Lower lobe of right lung (tissue), 2 donors: ENCODE data around the gene NPAS1. TPM values are rescaled to one million over a fixed set of nuclear protein-coding genes. Genes with fewer than 3 reads are reported as not detected.

ENCODE experiments used
- ATAC-seq, 2 donors: fragments of 200-7000 bp; cut with Tn5 transposase; one replicate each; pipeline ENCODE4 v1.9.1; 2020 to 2022; ENCODE audit warnings: mild to moderate bottlenecking in 2 of 2, moderate library complexity in 2 of 2
- DNase-seq: peaks from one replicate; pipeline ENCODE4 v3.0.0-alpha.2; 2020
- H3K27ac ChIP-seq: fragments of 200-600 bp; one replicate; pipeline ENCODE4 v1.8.0; 2022
- H3K27me3 ChIP-seq: fragments of 200-600 bp; one replicate; pipeline ENCODE4 v1.8.0; 2022; ENCODE audit warnings: low read depth
- H3K36me3 ChIP-seq: fragments of 200-600 bp; one replicate; pipeline ENCODE4 v1.8.0; 2022; ENCODE audit warnings: mild to moderate bottlenecking
- H3K4me1 ChIP-seq: fragments of 200-600 bp; one replicate; pipeline ENCODE4 v1.8.0; 2022
- H3K4me3 ChIP-seq: fragments of 200-600 bp; one replicate; pipeline ENCODE4 v1.8.0; 2022; ENCODE audit warnings: mild to moderate bottlenecking
- H3K9me3 ChIP-seq: fragments of 200-600 bp; one replicate; pipeline ENCODE4 v1.8.0; 2022
- CTCF ChIP-seq: fragments of 200-600 bp; IDR thresholded peaks from one replicate; pipeline ENCODE4 v1.8.0; 2022; ENCODE audit warnings: antibody characterized with exemption, mild to moderate bottlenecking
- intact Hi-C: fragments of 100-400 bp; cut with DNase I; formaldehyde crosslinking; loops from one replicate; pipeline ENCODE4 v1.11.0; 2022
- total RNA-seq: library from RNA; stranded (reverse); fragmentation: NEBNext Ultra II Directional; extraction: Animal tissue kit (Norgen Biotek cat#: 25700); gene quantifications from one replicate; pipeline ENCODE4 v1.2.1, GENCODE V29; 2021
- donor health status: DM: no; HTN: yes; CAD: no; lungs with severe emphysema.

Gene NPAS1
- total RNA-seq, 1 donor from 2014 or later = 1.8 TPM

GRCh38 chr19:46999377-46999776 lies 20.3 kb upstream of the NPAS1 start:
- no peak for TF ChIP-seq CTCF
- H3K4me1 ChIP-seq = peaks cover 6% of the 10 kb centered on the region
- no peaks in the 10 kb centered on the region for H3K27me3 ChIP-seq
- ATAC-seq (no peak), DNase-seq (no peak)
- H3K36me3 ChIP-seq = peaks cover 56% of the 10 kb centered on the region
- H3K9me3 ChIP-seq = no peaks in the 10 kb centered on the region
- H3K4me3 ChIP-seq = no peak overlapping the region
- intact Hi-C loops = no loop called here
- H3K27ac ChIP-seq = no peak overlapping the region

GRCh38 chr19:46999878-47000277 lies 19.8 kb upstream of the NPAS1 start:
- no peak overlapping the region for H3K4me3 ChIP-seq
- no peak for ATAC-seq
- H3K9me3 ChIP-seq = no peaks in the 10 kb centered on the region
- H3K36me3 ChIP-seq = peaks cover 51% of the 10 kb centered on the region
- no peak for TF ChIP-seq CTCF
- intact Hi-C loops = no loop called here
- H3K27me3 ChIP-seq = no peaks in the 10 kb centered on the region
- no peak for DNase-seq
- peaks cover 6% of the 10 kb centered on the region for H3K4me1 ChIP-seq
- H3K27ac ChIP-seq = no peak overlapping the region

- Histone ChIP-seq H3K9me3 (no peaks in the 10 kb centered on the region), H3K4me3 (no peak overlapping the region), H3K27me3 (no peaks in the 10 kb centered on the region), H3K4me1 (peaks cover 6% of the 10 kb centered on the region), H3K36me3 (peaks cover 48% of the 10 kb centered on the region), H3K27ac (no peak overlapping the region)
- intact Hi-C loops = no loop called here
- ATAC-seq (no peak), DNase-seq (no peak)
- no peak for TF ChIP-seq CTCF
Measured at GRCh38 chr19:47000373-47000772, 19.3 kb upstream of the NPAS1 start.

GRCh38 chr19:47001584-47001983 lies 18.1 kb upstream of the NPAS1 start:
- ATAC-seq (no peak), DNase-seq (no peak)
- Histone ChIP-seq H3K27me3 (no peaks in the 10 kb centered on the region), H3K9me3 (no peaks in the 10 kb centered on the region), H3K4me3 (no peak overlapping the region), H3K4me1 (peaks cover 6% of the 10 kb centered on the region), H3K36me3 (peaks cover 45% of the 10 kb centered on the region), H3K27ac (no peak overlapping the region)
- intact Hi-C loops = no loop called here
- TF ChIP-seq CTCF = no peak

DNA sequence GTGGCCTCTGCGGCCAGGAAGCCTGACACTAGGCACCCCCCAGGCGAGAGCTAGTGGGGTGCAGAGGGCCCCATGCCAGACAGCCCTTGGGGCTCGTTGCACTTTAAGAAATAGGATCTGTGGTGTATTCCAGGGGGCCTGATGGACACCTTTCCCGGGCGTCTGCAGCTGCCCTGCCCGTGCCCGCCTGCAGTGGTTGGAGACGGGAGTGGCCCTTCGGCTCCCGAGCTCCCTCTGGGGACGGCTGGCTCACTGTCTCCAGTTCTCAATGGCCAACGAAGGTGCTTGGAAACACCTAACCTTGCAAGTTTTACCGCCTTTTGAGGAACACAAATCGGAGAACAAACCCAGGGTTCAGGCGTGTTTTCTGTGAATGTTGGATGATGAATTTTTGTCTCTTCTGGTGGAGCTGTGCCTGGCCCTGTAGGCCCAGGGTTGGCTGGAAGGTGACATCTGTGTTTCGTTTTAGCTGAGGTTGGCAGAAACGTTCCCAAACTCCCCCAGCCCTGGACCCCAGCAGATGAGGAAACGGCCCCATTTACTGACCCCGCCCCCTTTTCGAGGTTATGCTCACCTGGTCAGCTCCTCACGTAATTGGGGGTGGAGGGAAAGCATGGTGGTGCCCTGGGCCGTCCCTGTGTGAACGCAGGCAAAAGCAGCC lies 17.4 kb upstream of the NPAS1 start:
- intact Hi-C loops = no loop called here
- no peak for TF ChIP-seq CTCF
- Histone ChIP-seq H3K9me3 (no peaks in the 10 kb centered on the region), H3K27ac (no peak overlapping the region), H3K4me3 (no peak overlapping the region), H3K27me3 (no peaks in the 10 kb centered on the region), H3K4me1 (peaks cover 6% of the 10 kb centered on the region), H3K36me3 (peaks cover 41% of the 10 kb centered on the region)
- ATAC-seq = no peak
- no peak for DNase-seq
